SK-N-SH treated with all-trans-retinoic acid at 6 μM for 48 hours (cell line): ENCODE results near the gene ZNF813.
"Not testable (repeated sequence)": the region's sequence is repeated elsewhere in the genome, so short reads cannot be mapped to it uniquely, and the experiment has no call there.

Experiments
- ATAC-seq: fragments of 200-7000 bp; cut with Tn5 transposase; 3 replicates; pipeline ENCODE4 v1.9.1; 2020; ENCODE audit warnings: mild to moderate bottlenecking, moderate library complexity
- BACH2 ChIP-seq: fragments of 250-450 bp; sonication (Bioruptor Pico); IDR thresholded peaks from 2 replicates; pipeline ENCODE4 v1.9.0; 2021; ENCODE audit warnings: mild to moderate bottlenecking, borderline replicate concordance
- CSDC2 ChIP-seq: fragments of 250-450 bp; sonication (Bioruptor Pico); IDR thresholded peaks from 2 replicates; pipeline ENCODE4 v1.5.0; 2020; ENCODE audit warnings: mild to moderate bottlenecking, moderate library complexity
- CSRNP3 ChIP-seq: fragments of 250-450 bp; sonication (Bioruptor Pico); IDR thresholded peaks from 2 replicates; pipeline ENCODE4 v1.5.1; 2021; ENCODE audit warnings: mild to moderate bottlenecking, moderate library complexity
- ESRRG ChIP-seq: fragments of 250-450 bp; sonication (Bioruptor Pico); IDR thresholded peaks from 2 replicates; pipeline ENCODE4 v1.6.1; 2021; ENCODE audit warnings: mild to moderate bottlenecking
- GLIS3 ChIP-seq: fragments of 250-450 bp; sonication (Bioruptor Pico); IDR thresholded peaks from 2 replicates; pipeline ENCODE4 v1.5.0; 2020; ENCODE audit warnings: mild to moderate bottlenecking, moderate library complexity
- ISL1 ChIP-seq: fragments of 250-450 bp; sonication (Bioruptor Pico); IDR thresholded peaks from 2 replicates; pipeline ENCODE4 v2.1.2; 2022; ENCODE audit warnings: mild to moderate bottlenecking, moderate library complexity
- RARB ChIP-seq: fragments of 250-450 bp; sonication (Bioruptor Pico); IDR thresholded peaks from 2 replicates; pipeline ENCODE4 v1.8.0; 2021; ENCODE audit warnings: mild to moderate bottlenecking, moderate library complexity
- ZC3H10 ChIP-seq: fragments of 250-450 bp; sonication (Bioruptor Pico); IDR thresholded peaks from 2 replicates; pipeline ENCODE4 v1.5.1; 2021; ENCODE audit warnings: mild to moderate bottlenecking, moderate library complexity
- ZFP3 ChIP-seq: fragments of 250-450 bp; sonication (Bioruptor Pico); IDR thresholded peaks from 2 replicates; pipeline ENCODE4 v1.5.0; 2020; ENCODE audit warnings: mild to moderate bottlenecking, moderate library complexity
- ZFP30 ChIP-seq: fragments of 450-650 bp; formaldehyde crosslinking; IDR thresholded peaks from 2 replicates; pipeline ENCODE4 v1.5.0; 2022; ENCODE audit warnings: mild to moderate bottlenecking, moderate library complexity
- ZNF70 ChIP-seq: fragments of 450-650 bp; formaldehyde crosslinking; IDR thresholded peaks from 2 replicates; pipeline ENCODE4 v1.5.0; 2020; ENCODE audit warnings: mild to moderate bottlenecking, moderate library complexity
- ZNF8 ChIP-seq: fragments of 450-650 bp; formaldehyde crosslinking; IDR thresholded peaks from 2 replicates; pipeline ENCODE4 v1.5.0; 2020; ENCODE audit warnings: mild to moderate bottlenecking, moderate library complexity
- TF ChIP-seq, protein P1 (sequence below): fragments of 250-450 bp; sonication (Bioruptor Pico); IDR thresholded peaks from 2 replicates; pipeline ENCODE4 v1.8.0; 2020; ENCODE audit warnings: mild to moderate bottlenecking, moderate library complexity, borderline replicate concordance
- TF ChIP-seq, protein P2 (sequence below): fragments of 250-450 bp; sonication (Bioruptor Pico); IDR thresholded peaks from 2 replicates; pipeline ENCODE4 v1.5.1; 2020; ENCODE audit warnings: low read depth, mild to moderate bottlenecking, moderate library complexity

ZNF813 gene

GRCh38 chr19:53492153-53492552 is 24.6 kb downstream of the ZNF813 start:
- ATAC-seq: no peak
- TF ChIP-seq BACH2 (CRISPR knock-in tag) (no peak), CSRNP3 (CRISPR knock-in tag) (no peak), ZFP3 (CRISPR knock-in tag) (no peak), GLIS3 (no peak)
- TF ChIP-seq, protein P1, sequence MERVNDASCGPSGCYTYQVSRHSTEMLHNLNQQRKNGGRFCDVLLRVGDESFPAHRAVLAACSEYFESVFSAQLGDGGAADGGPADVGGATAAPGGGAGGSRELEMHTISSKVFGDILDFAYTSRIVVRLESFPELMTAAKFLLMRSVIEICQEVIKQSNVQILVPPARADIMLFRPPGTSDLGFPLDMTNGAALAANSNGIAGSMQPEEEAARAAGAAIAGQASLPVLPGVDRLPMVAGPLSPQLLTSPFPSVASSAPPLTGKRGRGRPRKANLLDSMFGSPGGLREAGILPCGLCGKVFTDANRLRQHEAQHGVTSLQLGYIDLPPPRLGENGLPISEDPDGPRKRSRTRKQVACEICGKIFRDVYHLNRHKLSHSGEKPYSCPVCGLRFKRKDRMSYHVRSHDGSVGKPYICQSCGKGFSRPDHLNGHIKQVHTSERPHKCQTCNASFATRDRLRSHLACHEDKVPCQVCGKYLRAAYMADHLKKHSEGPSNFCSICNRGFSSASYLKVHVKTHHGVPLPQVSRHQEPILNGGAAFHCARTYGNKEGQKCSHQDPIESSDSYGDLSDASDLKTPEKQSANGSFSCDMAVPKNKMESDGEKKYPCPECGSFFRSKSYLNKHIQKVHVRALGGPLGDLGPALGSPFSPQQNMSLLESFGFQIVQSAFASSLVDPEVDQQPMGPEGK (CRISPR knock-in tag): no peak

DNA sequence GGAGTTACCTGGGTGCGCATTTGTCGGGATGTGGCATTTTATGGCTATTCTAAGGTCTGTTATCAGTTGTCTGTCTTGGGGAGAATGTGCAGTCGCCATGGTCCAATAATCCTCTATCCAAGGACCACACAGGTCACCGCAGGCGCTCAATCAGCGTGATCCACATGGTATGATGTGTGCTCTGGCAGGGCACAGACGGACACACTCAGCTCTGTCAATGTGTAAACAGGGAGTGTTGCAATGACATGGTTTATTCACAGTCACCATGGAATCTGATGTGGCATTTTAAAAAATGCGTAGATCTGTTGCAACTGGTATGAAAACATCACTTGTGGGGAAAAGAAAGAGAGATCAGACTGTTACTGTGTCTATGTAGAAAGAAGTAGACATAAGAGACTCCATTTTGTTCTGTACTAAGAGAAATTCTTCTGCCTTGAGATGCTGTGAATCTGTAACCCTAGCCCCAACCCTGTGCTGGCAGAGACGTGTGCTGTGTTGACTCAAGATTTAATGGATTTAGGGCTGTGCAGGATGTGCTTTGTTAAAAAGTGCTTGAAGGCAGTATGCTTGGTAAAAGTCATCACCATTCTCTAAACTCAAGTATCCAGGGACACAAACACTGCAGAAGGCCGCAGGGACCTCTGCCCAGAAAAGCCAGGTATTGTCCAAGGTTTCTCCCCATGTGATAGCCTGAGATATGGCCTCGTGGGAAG is 29.9 kb downstream of the ZNF813 start:
- ATAC-seq: not testable (repeated sequence)

GRCh38 chr19:53498024-53498395 is 30.5 kb downstream of the ZNF813 start:
- not testable (repeated sequence) for ATAC-seq

- not testable (repeated sequence) for ATAC-seq
Observed at GRCh38 chr19:53503151-53503550, 35.6 kb downstream of the ZNF813 start.

DNA sequence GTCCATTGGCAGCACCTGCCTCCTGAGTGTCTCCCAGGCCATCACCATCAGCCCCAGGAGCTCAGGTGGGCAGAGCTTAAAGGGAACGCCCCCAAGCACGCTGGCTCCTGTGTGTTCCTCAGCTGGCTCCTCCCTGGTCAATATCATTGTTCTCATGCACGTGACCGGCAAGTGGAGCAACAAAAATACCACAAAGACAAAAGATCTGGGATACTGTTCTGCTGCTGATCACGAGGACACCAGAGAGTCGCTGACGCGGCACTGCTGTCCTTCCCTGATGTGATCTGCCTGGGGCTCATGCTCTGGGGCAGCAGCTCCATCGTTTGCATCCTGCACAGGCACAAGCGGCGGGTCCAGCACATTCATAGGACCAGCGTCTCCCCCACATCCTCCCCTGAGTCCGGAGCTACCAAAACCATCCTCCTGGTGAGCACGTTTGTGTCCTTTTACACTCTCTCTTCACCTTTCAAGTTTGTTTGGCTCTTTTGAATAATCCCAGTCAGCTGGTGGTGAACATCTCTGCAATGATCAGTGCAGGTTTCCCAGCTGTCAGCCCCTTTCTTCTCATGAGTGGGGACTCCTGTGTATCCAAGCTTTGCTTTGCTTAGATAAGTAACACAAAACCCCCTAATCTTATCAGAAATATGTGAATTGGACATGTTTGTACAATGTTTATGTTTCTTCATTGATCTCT is 36.3 kb downstream of the ZNF813 start:
- ATAC-seq: peak; percentile 74

- ATAC-seq: peak; percentile 96
Observed at GRCh38 chr19:53504365-53504703, 36.8 kb downstream of the ZNF813 start.

DNA sequence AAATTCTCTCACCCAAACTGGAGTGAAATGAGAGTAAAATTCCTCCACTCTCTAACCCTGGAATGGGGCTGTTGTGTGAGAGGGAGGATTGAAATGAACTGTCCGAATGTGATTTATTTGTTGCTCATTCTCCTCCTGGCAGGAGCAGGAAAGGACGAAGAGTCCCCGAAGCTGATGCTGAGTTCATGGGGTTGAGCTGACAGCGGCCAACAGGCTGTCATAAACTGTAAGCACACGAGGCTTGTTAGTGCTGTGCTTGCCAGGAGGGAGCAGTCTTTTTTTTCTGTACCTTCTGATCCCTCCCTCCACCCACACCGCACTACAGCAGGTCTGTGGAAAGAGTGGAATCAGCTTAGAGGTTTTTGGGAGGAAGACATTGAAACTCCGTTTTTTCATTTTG is 37.4 kb downstream of the ZNF813 start:
- peak; percentile 28 for ATAC-seq

DNA sequence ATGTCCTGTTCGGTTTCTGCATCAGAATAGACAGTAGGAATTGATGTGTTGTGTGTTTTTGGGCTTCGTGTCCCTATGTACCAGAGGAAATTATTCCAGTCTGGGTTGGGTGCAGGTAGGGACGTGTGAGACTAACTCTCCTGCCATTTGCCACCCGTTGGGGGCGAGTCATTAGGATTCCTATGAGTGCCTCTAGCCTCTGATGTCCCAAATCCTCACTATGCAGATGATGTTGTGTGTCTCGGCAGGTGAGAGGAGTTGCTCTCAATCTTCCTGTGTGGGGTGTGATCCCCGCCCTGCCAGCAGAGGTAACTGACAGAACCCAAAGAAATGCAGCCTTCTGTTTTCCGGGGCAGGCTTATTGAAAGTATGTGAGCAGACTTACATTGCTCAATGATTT is 39.2 kb downstream of the ZNF813 start:
- ATAC-seq: no peak
- TF ChIP-seq ZFP3 (CRISPR knock-in tag) (no peak), CSDC2 (CRISPR knock-in tag) (no peak), CSRNP3 (CRISPR knock-in tag) (no peak), ZNF70 (CRISPR knock-in tag) (no peak), ZNF8 (CRISPR knock-in tag) (no peak), ISL1 (CRISPR knock-in tag) (no peak), RARB (no peak), ESRRG (no peak), ZC3H10 (CRISPR knock-in tag) (no peak), ZFP30 (no peak)
- TF ChIP-seq, protein P1 (CRISPR knock-in tag): no peak
- TF ChIP-seq, protein P2, sequence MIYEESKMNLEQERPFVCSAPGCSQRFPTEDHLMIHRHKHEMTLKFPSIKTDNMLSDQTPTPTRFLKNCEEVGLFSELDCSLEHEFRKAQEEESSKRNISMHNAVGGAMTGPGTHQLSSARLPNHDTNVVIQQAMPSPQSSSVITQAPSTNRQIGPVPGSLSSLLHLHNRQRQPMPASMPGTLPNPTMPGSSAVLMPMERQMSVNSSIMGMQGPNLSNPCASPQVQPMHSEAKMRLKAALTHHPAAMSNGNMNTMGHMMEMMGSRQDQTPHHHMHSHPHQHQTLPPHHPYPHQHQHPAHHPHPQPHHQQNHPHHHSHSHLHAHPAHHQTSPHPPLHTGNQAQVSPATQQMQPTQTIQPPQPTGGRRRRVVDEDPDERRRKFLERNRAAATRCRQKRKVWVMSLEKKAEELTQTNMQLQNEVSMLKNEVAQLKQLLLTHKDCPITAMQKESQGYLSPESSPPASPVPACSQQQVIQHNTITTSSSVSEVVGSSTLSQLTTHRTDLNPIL: no peak

More for the DNA sequence above, 37.4 kb downstream of the ZNF813 start:
- TF ChIP-seq ZNF8 (CRISPR knock-in tag): no peak
- TF ChIP-seq, protein P1 (CRISPR knock-in tag): no peak
- TF ChIP-seq BACH2 (CRISPR knock-in tag): no peak
- no peak for TF ChIP-seq ZFP30
